Glomerular visceral epithelial cell (primary cell): ENCODE results near the gene ETV6.
"Not testable (repeated sequence)": the region's sequence is repeated elsewhere in the genome, so short reads cannot be mapped to it uniquely, and the experiment has no call there.

ENCODE experiments used
- DNase-seq: peaks from one replicate; pipeline ENCODE4 v3.0.0-alpha.2; 2016; ENCODE audit errors: extremely low spot score

The ETV6 gene

GRCh38 chr12:11649413-11650285 lies at the start of gene ETV6:
Gene ETV6 (plus strand): TSS chr12:11649674. CDS start chr12:11650128, 454 bp downstream.
- peak; percentile 84 for DNase-seq

DNA sequence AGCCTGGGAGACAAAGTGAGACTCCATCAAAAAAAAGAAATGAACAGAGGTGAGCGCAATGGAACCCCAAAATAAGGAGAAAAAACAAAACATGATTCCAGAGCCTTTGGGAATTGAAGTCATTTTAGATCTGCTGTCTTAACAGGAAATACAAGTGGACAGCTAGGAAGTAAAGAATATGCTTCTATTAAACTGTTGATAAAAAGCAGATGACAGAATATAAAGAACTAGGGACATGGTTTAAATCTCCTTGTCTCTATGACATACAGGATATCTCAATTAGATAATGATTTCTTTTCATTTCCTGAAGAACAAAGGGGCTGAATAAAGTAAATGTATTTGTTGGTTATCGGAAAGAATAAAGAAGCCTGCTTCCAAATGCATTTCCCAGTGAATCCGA lies 49.3 kb upstream of the ETV6 start:
- no peak for DNase-seq

DNA sequence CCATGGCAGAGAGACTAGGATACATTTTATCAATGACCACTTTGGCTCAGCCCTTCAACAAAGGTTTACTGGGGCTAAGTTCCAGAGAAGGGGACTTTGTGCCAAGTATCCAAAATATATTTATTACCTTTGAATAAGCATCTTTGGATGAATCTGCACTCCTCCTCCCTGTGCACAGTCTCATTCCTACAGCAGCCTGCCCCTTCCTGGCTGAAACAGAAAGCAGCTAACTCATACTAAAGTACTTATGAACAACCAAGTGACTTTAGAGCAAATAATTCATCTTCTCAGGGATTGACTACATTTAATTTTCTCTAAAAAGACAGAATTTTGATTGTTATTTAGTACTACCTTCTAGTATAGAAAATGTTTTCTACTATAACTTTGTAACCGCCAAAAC lies 47.8 kb upstream of the ETV6 start:
- no peak for DNase-seq

DNA sequence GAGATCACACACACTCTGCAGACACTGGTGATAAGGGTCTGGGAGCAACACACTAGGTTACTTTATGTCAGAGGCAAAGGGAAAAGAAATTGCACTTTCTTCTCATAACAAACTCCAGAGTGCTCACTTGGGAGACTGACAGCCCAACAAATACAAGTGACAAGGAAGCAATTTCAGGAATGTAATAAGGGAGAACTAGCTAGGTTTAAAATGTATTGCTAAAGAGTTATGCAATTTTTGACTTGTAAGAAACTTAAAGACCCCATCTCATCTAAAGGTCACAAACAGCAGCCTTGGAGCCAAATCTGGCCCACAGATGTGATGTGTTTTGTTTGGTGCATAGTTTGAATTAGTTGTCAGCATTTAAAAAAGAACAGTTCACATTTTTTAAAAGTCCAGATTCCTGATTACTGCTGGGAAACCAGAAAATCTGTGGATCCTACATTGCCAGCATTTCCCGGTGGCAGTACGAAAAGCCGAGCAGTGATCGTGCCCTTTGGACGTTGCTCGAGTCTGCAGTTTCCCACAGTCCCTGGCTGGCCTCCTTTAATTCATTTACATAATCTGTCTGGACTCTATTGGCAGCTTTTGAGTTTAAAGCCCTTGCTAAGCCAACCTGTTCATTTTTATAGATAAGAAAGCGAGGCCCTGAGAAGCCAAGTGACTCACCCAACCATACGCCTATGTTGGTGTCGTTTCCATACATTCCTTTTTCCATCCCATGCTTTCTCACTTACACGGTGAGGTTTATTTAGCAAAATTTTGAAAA lies 42.0 kb upstream of the ETV6 start:
- DNase-seq, result no peak

DNA sequence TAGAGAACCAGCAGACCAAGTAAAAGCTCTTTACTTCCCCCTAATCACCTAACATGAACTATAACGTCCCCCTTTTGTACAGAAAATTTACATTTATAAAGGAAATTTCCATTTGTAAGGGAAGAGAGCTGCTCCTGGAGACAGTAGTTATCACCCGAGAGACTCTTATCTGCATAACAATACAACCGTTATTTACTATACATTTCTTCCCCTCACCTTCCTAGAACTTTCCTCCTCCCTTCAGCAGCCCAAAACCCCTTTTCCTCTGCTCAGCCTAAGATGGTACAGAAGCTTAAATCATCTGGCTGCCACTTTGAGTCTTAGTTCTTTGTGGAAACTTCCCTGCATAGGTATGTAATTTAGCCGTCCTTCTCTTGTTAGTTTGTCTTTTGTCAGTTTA lies 40.4 kb upstream of the ETV6 start:
- no peak for DNase-seq

DNA sequence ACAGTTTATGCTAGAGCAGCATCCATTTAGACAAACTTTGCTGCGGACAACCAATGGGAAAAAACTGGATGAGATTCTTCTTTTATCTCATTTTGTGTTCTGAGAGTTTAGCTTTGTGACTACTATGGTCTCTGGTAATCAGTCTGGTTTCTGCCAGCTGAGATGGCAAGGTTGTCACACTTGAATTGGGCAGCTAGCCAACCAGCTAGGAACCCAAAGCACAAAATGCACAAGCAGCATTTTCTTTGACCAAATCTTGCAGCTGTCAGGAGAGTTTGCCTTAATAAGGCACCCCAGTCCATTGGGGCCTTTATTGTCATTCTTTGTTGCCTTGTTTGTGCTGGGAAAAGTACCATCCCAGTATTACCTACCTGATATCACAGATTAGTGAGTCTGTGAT lies 34.0 kb upstream of the ETV6 start:
- DNase-seq, result no peak

DNA sequence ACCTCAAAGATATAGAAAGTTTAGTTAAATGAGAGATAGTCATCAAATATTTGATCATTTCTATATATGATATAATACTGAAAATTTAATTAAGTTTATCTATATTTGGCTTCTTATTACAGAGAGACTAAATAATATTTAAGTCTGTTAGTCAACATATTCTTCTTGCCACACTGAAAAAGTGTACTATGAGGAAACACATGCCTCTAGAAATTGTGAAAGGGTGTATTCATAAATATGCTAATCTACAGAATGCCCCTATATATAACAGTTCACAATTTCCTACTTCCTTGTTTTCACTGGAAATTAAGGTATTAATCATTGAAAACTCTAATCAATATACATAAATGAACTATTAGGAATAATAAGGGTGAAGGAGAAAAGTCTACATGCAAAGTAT lies 31.4 kb upstream of the ETV6 start:
- no peak for DNase-seq

DNA sequence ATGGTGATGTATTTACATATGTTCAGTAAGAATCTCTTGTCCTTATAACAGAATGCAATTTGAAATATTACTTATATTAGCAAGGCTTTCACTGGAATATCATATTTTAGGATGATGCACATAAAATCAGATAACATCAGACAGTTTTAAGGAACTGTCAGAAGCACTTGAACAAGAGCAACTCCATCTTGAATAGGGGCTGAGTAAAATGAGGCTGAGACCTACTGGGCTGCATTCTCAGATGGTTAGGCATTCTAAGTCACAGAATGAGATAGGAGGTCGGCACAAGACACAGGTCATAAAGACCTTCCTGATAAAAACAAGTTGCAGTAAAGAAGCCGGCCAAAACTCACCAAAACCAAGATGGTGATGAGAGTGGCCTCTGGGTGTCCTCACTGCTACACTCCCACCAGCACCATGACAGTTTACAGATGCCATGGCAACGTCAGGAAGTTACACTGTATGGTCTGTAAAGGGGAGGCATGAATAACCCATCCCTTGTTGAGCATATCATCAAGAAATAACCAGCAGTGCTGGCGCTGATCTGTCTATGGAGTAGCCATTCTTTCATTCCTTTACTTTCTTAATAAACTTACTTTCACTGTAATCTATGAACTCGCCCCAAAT lies 27.6 kb upstream of the ETV6 start:
- DNase-seq, result no peak

GRCh38 chr12:11622876-11623281 lies 26.6 kb upstream of the ETV6 start:
- DNase-seq, result no peak

DNA sequence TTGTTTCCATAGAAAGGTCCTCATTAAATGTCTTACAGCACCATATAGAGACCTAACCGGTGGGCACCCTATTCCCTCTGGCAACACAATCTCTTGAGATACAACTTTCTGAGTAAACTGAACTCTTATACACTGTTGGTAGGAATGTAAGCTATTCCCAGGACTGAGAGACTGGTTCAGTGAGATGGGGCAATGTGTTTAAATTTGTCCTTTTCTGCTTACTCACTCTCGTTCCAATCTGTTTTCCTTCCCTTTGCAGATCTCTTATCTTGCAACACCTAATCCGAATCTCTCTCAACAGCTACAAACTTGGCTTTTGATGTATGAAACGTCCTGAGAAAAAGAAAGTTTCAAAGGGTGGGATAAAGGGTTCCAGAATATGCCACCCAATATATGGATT lies 26.1 kb upstream of the ETV6 start:
- no peak for DNase-seq

DNA sequence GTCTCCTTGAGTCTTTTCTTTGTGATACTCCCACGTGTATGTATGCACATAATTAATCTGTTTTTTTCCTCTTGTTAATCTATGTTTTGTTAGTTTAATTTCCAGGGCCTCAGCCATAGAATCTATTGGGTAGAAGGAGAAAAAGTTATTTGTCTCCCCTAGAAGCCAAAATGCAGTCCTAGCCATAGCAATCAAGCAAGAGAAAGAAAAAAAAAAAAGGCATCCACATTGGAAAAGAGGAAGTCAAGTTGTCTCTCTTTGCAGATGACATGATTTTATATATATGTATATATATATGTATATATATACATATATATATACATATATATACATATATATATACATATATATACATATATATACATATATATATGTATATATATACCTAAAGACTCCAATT lies 25.4 kb upstream of the ETV6 start:
- DNase-seq, result no peak

GRCh38 chr12:11627709-11628108 lies 21.8 kb upstream of the ETV6 start:
- not testable (repeated sequence) for DNase-seq

GRCh38 chr12:11628353-11628752 lies 21.1 kb upstream of the ETV6 start:
- no peak for DNase-seq

GRCh38 chr12:11630046-11630706 lies 19.3 kb upstream of the ETV6 start:
- peak; percentile 58 for DNase-seq

- no peak for DNase-seq
These were observed 18.2 kb upstream of the ETV6 start for GRCh38 chr12:11631288-11631687.

DNA sequence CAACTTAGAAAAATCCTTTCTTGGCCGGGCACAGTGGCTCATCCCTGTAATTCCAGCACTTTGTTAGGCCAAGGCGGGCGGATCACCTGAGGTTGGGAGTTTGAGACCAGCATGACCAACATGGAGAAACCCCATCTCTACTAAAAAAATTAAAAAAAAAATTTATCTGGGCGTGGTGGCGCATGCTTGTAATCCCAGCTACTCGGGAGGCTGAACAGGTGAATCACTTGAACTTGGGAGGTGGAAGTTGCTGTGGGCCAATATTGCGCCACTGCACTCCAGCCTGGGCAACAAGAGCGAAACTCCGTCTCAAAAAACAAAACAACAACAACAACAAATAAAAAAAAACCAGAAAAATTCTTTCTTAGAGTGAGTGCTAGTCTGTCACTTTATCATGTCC lies 17.6 kb upstream of the ETV6 start:
- DNase-seq, result not testable (repeated sequence)

DNA sequence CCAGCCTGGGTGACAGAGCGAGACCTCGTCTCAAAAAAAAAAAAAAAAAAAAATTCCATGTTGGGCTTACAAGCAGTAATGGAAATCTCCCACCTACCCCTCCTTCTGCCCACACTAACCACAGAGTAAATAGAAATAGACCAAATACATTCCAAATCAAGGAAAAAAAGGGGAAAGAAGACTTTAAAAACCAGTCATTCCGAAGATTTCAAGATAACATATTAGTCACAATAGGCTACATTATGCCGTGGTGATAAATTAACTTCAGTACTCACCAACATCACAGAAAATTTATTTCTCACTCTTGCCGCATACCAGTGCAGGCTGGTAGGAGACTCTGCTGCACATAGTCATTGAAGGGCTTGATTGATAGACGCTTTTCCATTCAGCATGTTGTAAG lies 15.5 kb upstream of the ETV6 start:
- peak; percentile 91 for DNase-seq

GRCh38 chr12:11635341-11635740 lies 14.1 kb upstream of the ETV6 start:
- peak; percentile 21 for DNase-seq

- no peak for DNase-seq
These were observed 11.1 kb upstream of the ETV6 start for GRCh38 chr12:11638315-11638916.

GRCh38 chr12:11639454-11639853 lies 10.0 kb upstream of the ETV6 start:
- DNase-seq, result no peak

DNA sequence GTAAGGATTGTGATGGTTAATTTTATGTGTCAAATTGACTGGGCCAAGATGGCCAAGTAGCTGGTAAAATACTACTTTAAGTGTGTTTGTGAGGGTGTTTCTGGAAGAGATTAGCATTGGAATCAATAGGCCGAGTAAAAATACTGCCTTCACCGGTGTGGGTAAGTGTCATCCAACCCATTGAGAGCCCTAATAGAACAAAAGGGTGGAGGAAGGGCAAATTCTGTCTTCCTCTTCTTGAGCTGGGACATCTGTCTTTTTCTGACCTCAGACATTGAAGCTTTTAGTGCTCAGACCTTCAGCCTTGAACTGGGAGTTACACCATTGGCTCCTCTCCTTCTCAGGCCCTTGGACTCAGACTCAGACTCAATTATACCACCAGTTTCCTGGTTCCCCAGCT lies 8.0 kb upstream of the ETV6 start:
- DNase-seq, result no peak

DNA sequence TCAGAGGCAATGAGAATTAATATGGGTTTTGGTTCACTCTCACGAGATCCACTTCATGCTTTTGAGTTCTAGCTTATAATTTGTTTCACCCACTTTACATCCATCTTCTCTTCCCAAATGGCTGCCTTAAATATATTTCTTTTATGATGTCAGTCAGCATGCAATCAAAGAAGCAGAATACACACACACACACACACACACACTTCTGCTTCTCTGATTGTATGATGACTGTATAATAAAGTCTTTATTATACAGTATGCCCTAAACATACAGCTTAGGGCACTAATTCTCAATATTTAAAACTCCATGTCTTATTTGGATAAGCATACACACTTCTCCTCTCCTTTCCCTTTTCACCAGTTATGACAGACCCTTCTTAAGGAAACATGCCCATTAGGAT lies 6.7 kb upstream of the ETV6 start:
- DNase-seq, result no peak
